Measurements from ENCODE around the gene PXN. TPM values are rescaled to one million over a fixed set of nuclear protein-coding genes. Genes with fewer than 3 reads are reported as not detected.

PXN gene
- total RNA-seq, 1 donor from 2014 or later = 8.2 TPM

GRCh38 chr12:120235369-120236323 lies 29.9 kb downstream of the PXN start:
- H3K27ac ChIP-seq = no peak overlapping the region
- Mint-ChIP-seq H3K4me3 (peak overlapping the region; percentile 65), H3K9me3 (no peaks in the 10 kb centered on the region), H3K27me3 (ENCODE audit: insufficient read depth, low read depth) (peaks cover 2% of the 10 kb centered on the region), H3K27ac (peak overlapping the region; percentile 96), H3K4me1 (peaks cover 63% of the 10 kb centered on the region), H3K36me3 (no peaks in the 10 kb centered on the region)
- H2AFZ ChIP-seq (replicated peaks) = no peak overlapping the region
- no peaks in the 10 kb centered on the region for H3K27me3 ChIP-seq
- H3K9ac ChIP-seq = no peak overlapping the region
- TF ChIP-seq CTCF (IDR thresholded peaks at IDR 0.05) = peak; percentile 58
- no peak for TF ChIP-seq EZH2phosphoT487 (IDR thresholded peaks at IDR 0.05)
- TF ChIP-seq EZH2 (IDR thresholded peaks at IDR 0.05) = no peak
- H4K20me1 ChIP-seq (ENCODE audit: low read depth) = peaks cover 79% of the 10 kb centered on the region
- peaks cover 22% of the 10 kb centered on the region for H3K79me2 ChIP-seq (ENCODE audit: low read depth)
- peaks cover 33% of the 10 kb centered on the region for H3K4me1 ChIP-seq
- peak; percentile 55 for DNase-seq (ENCODE audit: low spot score)
- H3K4me3 ChIP-seq = no peak overlapping the region
- H3K4me2 ChIP-seq = peak overlapping the region; percentile 2
- no peaks in the 10 kb centered on the region for H3K9me3 ChIP-seq (ENCODE audit: low read depth)
- no peaks in the 10 kb centered on the region for H3K36me3 ChIP-seq
- H3F3A ChIP-seq (ENCODE audit: low read depth) = peaks cover 27% of the 10 kb centered on the region

GRCh38 chr12:120234643-120235368 lies 30.7 kb downstream of the PXN start:
- Mint-ChIP-seq H3K4me1 (peaks cover 70% of the 10 kb centered on the region), H3K27ac (peak overlapping the region; percentile 96), H3K9me3 (no peaks in the 10 kb centered on the region), H3K4me3 (peak overlapping the region; percentile 15), H3K36me3 (no peaks in the 10 kb centered on the region), H3K27me3 (ENCODE audit: insufficient read depth, low read depth) (peaks cover 2% of the 10 kb centered on the region)
- H3K27me3 ChIP-seq = no peaks in the 10 kb centered on the region
- peaks cover 35% of the 10 kb centered on the region for H3F3A ChIP-seq (ENCODE audit: low read depth)
- H3K27ac ChIP-seq = no peak overlapping the region
- peaks cover 77% of the 10 kb centered on the region for H4K20me1 ChIP-seq (ENCODE audit: low read depth)
- no peak overlapping the region for H3K9ac ChIP-seq
- no peaks in the 10 kb centered on the region for H3K9me3 ChIP-seq (ENCODE audit: low read depth)
- peaks cover 42% of the 10 kb centered on the region for H3K4me1 ChIP-seq
- DNase-seq (ENCODE audit: low spot score) = peak; percentile 71
- peaks cover 14% of the 10 kb centered on the region for H3K79me2 ChIP-seq (ENCODE audit: low read depth)
- TF ChIP-seq EZH2phosphoT487 (IDR thresholded peaks at IDR 0.05) (no peak), CTCF (IDR thresholded peaks at IDR 0.05) (peak; percentile 53)
- no peak overlapping the region for H2AFZ ChIP-seq (replicated peaks)
- H3K36me3 ChIP-seq = no peaks in the 10 kb centered on the region
- peak overlapping the region; percentile 2 for H3K4me2 ChIP-seq
- no peak overlapping the region for H3K4me3 ChIP-seq

GRCh38 chr12:120231316-120232011 lies 34.1 kb downstream of the PXN start:
- H3K4me3 ChIP-seq = no peak overlapping the region
- H2AFZ ChIP-seq (replicated peaks) = no peak overlapping the region
- Mint-ChIP-seq H3K4me1 (peaks cover 87% of the 10 kb centered on the region), H3K27me3 (ENCODE audit: insufficient read depth, low read depth) (peaks cover 4% of the 10 kb centered on the region), H3K36me3 (no peaks in the 10 kb centered on the region), H3K4me3 (peak overlapping the region; percentile 58), H3K9me3 (no peaks in the 10 kb centered on the region), H3K27ac (peak overlapping the region; percentile 94)
- TF ChIP-seq EZH2phosphoT487 (IDR thresholded peaks at IDR 0.05) (no peak), CTCF (IDR thresholded peaks at IDR 0.05) (no peak), EZH2 (IDR thresholded peaks at IDR 0.05) (no peak)
- DNase-seq (ENCODE audit: low spot score) = no peak
- no peak overlapping the region for H3K9ac ChIP-seq
- peak overlapping the region; percentile 72 for H3K4me2 ChIP-seq
- peaks cover 74% of the 10 kb centered on the region for H4K20me1 ChIP-seq (ENCODE audit: low read depth)
- H3K9me3 ChIP-seq (ENCODE audit: low read depth) = no peaks in the 10 kb centered on the region
- H3K36me3 ChIP-seq = no peaks in the 10 kb centered on the region
- peaks cover 53% of the 10 kb centered on the region for H3F3A ChIP-seq (ENCODE audit: low read depth)
- H3K27me3 ChIP-seq = no peaks in the 10 kb centered on the region
- peak overlapping the region; percentile 63 for H3K27ac ChIP-seq
- H3K79me2 ChIP-seq (ENCODE audit: low read depth) = peaks cover 13% of the 10 kb centered on the region
- H3K4me1 ChIP-seq = peaks cover 61% of the 10 kb centered on the region
